CD4-positive, alpha-beta T cell treated with Interleukin-15 for 1 hour (primary cell): Measurements from ENCODE around the gene PKDREJ.
"Not testable (repeated sequence)": the region's sequence is repeated elsewhere in the genome, so short reads cannot be mapped to it uniquely, and the experiment has no call there.

Experiments used
- DNase-seq: peaks from one replicate; pipeline ENCODE4 v3.0.0-alpha.2; 2020

PKDREJ gene

GRCh38 chr22:46263216-46263590, at the start of gene PKDREJ:
Gene PKDREJ (minus strand): TSS chr22:46263343. CDS start chr22:46263322, 21 bp downstream.
- DNase-seq = no peak

- DNase-seq = not testable (repeated sequence)
Measured at GRCh38 chr22:46312848-46313247, 49.7 kb upstream of the PKDREJ start.

- no peak for DNase-seq
Measured at GRCh38 chr22:46312056-46312455, 48.9 kb upstream of the PKDREJ start.

GRCh38 chr22:46309526-46310085, 46.5 kb upstream of the PKDREJ start:
- no peak for DNase-seq

GRCh38 chr22:46308283-46308988, 45.3 kb upstream of the PKDREJ start:
- DNase-seq = no peak

- DNase-seq = no peak
Measured at GRCh38 chr22:46303347-46303965, 40.3 kb upstream of the PKDREJ start.

GRCh38 chr22:46300491-46300890, 37.3 kb upstream of the PKDREJ start:
- DNase-seq = no peak

- no peak for DNase-seq
Measured at GRCh38 chr22:46299101-46299500, 36.0 kb upstream of the PKDREJ start.

- DNase-seq = no peak
Measured at GRCh38 chr22:46297151-46297812, 34.1 kb upstream of the PKDREJ start.

- peak; percentile 99 for DNase-seq
Measured at GRCh38 chr22:46296257-46297150, 33.4 kb upstream of the PKDREJ start, which contains the start of gene GTSE1. Gene GTSE1 (plus strand): TSS chr22:46296870. CDS start chr22:46297401, 531 bp downstream.

- DNase-seq = no peak
Measured at GRCh38 chr22:46295277-46295971, 32.3 kb upstream of the PKDREJ start.

GRCh38 chr22:46294784-46295183, 31.6 kb upstream of the PKDREJ start:
- DNase-seq = no peak

- DNase-seq = peak; percentile 40
Measured at GRCh38 chr22:46293577-46294260, 30.6 kb upstream of the PKDREJ start.

GRCh38 chr22:46292732-46293131, 29.6 kb upstream of the PKDREJ start:
- no peak for DNase-seq

GRCh38 chr22:46292173-46292572, 29.0 kb upstream of the PKDREJ start:
- DNase-seq = no peak

- no peak for DNase-seq
Measured at GRCh38 chr22:46290843-46291785, 28.0 kb upstream of the PKDREJ start.

- DNase-seq = no peak
Measured at GRCh38 chr22:46290121-46290842, 27.1 kb upstream of the PKDREJ start.

- DNase-seq = peak; percentile 66
Measured at GRCh38 chr22:46289244-46289891, 26.2 kb upstream of the PKDREJ start.

- no peak for DNase-seq
Measured at GRCh38 chr22:46288846-46289243, 25.7 kb upstream of the PKDREJ start.
